Stimulated activated CD4-positive, alpha-beta T cell treated with anti-CD3 and anti-CD28 coated beads, Interleukin-1b, Interleukin-23, amount 100 ng/mL, for 1 hour (primary cell): ENCODE results near the gene C10orf67.
"Not testable (repeated sequence)": the region's sequence is repeated elsewhere in the genome, so short reads cannot be mapped to it uniquely, and the experiment has no call there.

Source experiments
- DNase-seq, 2 donors: peaks; one replicate each; pipeline ENCODE4 v3.0.0-alpha.2; 2020; ENCODE audit warnings: low read depth in 2 of 2

Gene C10orf67

GRCh38 chr10:23326544-23327307 lies 17.9 kb downstream of the C10orf67 start:
- no peak for DNase-seq

GRCh38 chr10:23325132-23325531 lies 19.5 kb downstream of the C10orf67 start:
- no peak for DNase-seq

- no peak for DNase-seq
Measured at GRCh38 chr10:23324351-23324750, 20.2 kb downstream of the C10orf67 start.

DNA sequence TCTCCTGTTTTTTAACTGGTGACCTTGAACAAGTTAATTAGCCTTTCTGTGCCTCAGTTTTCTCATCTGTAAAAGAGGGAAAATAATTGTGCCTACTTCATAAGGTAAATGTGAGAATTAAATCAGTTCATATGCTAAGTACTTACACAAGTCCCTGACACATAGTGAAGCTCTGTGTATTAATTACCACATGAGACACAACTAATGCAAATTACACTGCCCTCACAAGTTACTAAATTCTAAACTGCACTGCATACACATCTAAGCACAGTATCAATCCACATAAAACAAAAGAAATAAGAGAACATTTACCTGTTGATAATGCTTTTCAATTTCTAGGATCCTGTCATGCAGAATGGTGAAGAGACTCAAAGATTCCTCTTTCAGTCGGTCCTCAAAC lies 22.5 kb downstream of the C10orf67 start:
- DNase-seq: no peak

GRCh38 chr10:23319835-23320234 lies 24.8 kb downstream of the C10orf67 start:
- no peak for DNase-seq

GRCh38 chr10:23318359-23318758 lies 26.2 kb downstream of the C10orf67 start:
- no peak for DNase-seq

DNA sequence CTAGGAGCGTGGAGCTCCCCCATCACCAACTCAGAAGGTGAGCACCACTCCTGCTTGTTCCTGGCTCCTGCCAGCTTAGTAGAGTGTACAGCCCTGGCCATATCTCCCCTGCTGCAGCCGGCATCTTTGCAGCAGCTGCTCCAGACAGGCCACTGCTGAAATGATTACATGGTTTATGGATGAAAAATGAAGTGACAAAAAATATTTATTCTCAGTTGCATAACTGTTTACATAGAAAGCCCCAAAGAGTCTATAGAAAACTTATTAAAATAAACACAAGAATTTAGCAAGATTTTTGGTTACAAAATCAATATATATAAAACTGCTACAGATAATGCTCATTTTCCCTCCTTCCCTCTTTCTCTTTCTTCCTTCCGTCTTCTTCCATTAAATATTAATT lies 27.2 kb downstream of the C10orf67 start:
- no peak for DNase-seq

DNA sequence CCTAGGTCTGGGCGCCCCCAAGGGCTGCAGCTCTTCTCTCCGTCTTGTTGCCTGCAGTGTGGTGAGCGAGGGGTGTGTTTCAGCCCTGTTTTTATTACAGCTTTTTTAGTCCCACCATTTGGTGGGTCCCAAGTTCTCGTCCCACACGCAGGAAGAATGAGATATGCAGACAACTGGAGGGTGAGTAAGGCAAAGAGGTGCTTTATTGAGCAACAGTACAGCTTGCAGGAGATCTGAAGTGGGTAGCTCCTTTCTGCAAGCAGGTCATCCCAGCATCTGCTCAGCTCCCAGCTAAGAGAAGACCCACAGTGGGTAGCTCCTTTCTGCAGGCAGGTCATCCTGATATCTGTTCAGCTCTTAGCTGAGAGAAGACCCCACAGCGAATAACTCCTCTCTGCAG lies 28.2 kb downstream of the C10orf67 start:
- DNase-seq: no peak

GRCh38 chr10:23315966-23316365 lies 28.6 kb downstream of the C10orf67 start:
- DNase-seq: no peak

- DNase-seq: peak; percentile 17 to 20
Measured at GRCh38 chr10:23314835-23315239, 29.8 kb downstream of the C10orf67 start.

- DNase-seq: no peak
Measured at GRCh38 chr10:23311034-23311433, 33.6 kb downstream of the C10orf67 start.

DNA sequence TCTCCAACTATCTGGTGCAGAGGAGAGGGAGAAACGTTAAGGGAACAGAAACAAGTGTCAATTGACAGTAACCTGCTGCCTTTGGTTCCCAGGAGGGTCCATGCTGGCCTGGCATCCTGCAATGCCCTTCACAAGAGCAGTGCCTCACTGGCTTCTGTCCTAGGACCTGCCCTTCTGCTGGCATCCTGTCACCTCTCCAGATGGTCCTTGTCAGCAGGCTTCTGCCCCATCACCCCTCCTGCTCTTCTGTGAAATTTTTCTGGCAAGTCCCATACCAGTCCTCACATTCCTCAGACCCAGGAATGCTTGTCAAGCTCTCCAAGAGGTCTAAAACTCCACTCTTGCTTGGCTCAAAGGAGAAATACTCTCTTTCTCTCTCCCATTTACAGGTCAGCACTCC lies 34.2 kb downstream of the C10orf67 start:
- no peak for DNase-seq

- not testable (repeated sequence) for DNase-seq
Measured at GRCh38 chr10:23299961-23300360, 44.6 kb downstream of the C10orf67 start.

GRCh38 chr10:23294638-23295247 lies 49.9 kb downstream of the C10orf67 start:
- no peak for DNase-seq

DNA sequence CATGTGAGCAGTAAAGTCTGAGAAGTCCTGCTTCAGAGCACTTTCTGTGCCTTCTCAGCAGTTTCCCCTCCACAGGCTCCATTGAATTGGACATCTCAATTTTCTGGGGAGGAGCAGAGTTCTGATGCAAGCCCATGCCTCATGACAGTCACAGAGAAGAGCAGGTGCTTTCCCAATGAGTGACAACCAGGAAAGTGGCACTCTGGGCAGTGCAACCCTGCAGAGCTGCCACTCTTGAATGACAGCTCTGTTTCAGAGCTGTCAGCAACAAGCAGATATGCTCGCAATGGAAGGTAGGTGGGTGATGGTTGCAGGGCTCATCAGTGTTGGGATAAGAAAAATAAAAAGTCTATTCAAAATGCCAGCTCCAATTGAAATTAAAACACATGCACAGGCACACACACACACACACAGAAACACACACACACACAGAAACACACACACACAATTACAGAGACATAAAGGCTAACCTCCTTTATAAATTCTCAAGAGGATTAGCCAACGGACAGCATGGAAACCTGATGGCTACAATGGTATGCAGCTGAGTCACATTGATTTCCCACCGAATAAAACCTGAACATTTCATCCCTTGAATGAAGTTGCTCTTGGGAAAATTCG lies 50.5 kb downstream of the C10orf67 start:
- no peak for DNase-seq

- no peak for DNase-seq
Measured at GRCh38 chr10:23293145-23293724, 51.4 kb downstream of the C10orf67 start.

- no peak for DNase-seq
Measured at GRCh38 chr10:23291551-23292334, 52.9 kb downstream of the C10orf67 start.

- DNase-seq: no peak
Measured at GRCh38 chr10:23284674-23285335, 59.8 kb downstream of the C10orf67 start.

GRCh38 chr10:23284155-23284554 lies 60.4 kb downstream of the C10orf67 start:
- no peak for DNase-seq

DNA sequence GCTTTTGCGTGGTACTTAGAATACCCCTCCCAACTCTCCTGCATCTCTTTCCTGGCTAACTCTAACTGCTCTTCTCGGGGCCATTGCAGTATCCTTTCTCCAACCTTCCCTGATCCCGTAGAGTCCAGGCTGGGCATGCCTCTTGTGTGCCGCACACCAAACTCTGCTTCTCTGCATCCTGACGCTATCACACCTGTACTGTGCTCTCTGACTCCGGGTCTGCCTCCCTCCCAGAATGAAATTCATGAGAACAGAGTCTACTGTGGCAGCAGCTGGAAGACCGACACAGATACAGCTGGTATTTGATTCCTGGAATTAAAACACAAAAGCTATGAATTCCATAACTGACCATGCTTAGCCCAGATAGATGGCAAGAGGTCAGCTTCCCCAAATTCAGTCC lies 60.9 kb downstream of the C10orf67 start:
- DNase-seq: no peak

GRCh38 chr10:23281044-23281433 lies 63.6 kb downstream of the C10orf67 start:
- DNase-seq: no peak
